ENCODE measurements around the gene REXO1.

- TF ChIP-seq, protein P1, sequence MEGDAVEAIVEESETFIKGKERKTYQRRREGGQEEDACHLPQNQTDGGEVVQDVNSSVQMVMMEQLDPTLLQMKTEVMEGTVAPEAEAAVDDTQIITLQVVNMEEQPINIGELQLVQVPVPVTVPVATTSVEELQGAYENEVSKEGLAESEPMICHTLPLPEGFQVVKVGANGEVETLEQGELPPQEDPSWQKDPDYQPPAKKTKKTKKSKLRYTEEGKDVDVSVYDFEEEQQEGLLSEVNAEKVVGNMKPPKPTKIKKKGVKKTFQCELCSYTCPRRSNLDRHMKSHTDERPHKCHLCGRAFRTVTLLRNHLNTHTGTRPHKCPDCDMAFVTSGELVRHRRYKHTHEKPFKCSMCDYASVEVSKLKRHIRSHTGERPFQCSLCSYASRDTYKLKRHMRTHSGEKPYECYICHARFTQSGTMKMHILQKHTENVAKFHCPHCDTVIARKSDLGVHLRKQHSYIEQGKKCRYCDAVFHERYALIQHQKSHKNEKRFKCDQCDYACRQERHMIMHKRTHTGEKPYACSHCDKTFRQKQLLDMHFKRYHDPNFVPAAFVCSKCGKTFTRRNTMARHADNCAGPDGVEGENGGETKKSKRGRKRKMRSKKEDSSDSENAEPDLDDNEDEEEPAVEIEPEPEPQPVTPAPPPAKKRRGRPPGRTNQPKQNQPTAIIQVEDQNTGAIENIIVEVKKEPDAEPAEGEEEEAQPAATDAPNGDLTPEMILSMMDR (IDR thresholded peaks at IDR 0.05): no peak
- TF ChIP-seq EZH2 (IDR thresholded peaks at IDR 0.05; ENCODE audit: borderline replicate concordance, insufficient read depth, low read depth, low read length, poor library complexity, severe bottlenecking): no peak
Observed at GRCh38 chr19:1779574-1779973, 68.7 kb downstream of the REXO1 start.
